Suprapubic skin (tissue), 4 donors: ENCODE results near the gene NPFF.
A peak's percentile ranks its signal among the peaks of the same experiment; 100 is the strongest.

ENCODE experiments used
- CTCF ChIP-seq, 2 donors: fragments of 200-600 bp in 1 of 2; fragments of 450-650 bp in 1 of 2; sonication (generic) in 1 of 2; IDR thresholded peaks; one replicate each; pipeline ENCODE4 v1.5.1; 2016 to 2019; ENCODE audit warnings: antibody characterized with exemption in 2 of 2, mild to moderate bottlenecking in 1 of 2, moderate library complexity in 1 of 2
- POLR2A ChIP-seq, 2 donors: fragments of 450-650 bp; IDR thresholded peaks; one replicate each; pipeline ENCODE4 v1.6.1; 2017; ENCODE audit warnings: antibody characterized with exemption in 2 of 2, mild to moderate bottlenecking in 2 of 2, moderate library complexity in 2 of 2
- POLR2AphosphoS5 ChIP-seq, 3 donors: sonication (generic); formaldehyde crosslinking; IDR thresholded peaks; one replicate each; pipeline ENCODE4 v1.6.1; 2017; ENCODE audit warnings: antibody characterized with exemption in 3 of 3

- no peak for TF ChIP-seq POLR2A (IDR thresholded peaks at IDR 0.05)
- TF ChIP-seq CTCF (IDR thresholded peaks at IDR 0.05), result no peak
- peak in 1 of 3 donors; percentile 11 for TF ChIP-seq POLR2AphosphoS5 (IDR thresholded peaks at IDR 0.05)
These were observed 10.6 kb downstream of the NPFF start for GRCh38 chr12:53496752-53497032.
